Kidney epithelial cell (primary cell): ENCODE measurements around the gene DCTPP1. TPM values are rescaled to one million over a fixed set of nuclear protein-coding genes. Genes with fewer than 3 reads are reported as not detected.
A peak's percentile ranks its signal among the peaks of the same experiment; 100 is the strongest.

Source experiments
- DNase-seq: peaks from one replicate; pipeline ENCODE4 v3.0.0-alpha.2; 2010; ENCODE audit warnings: low read depth
- H3K27me3 ChIP-seq: 2 replicates; pipeline ENCODE4 v1.6.0; 2011; ENCODE audit warnings: low read length; ENCODE audit not compliant: control insufficient read depth, insufficient read depth
- H3K36me3 ChIP-seq: 2 replicates; pipeline ENCODE4 v1.5.1; 2011; ENCODE audit warnings: low read length; ENCODE audit not compliant: control insufficient read depth, insufficient read depth
- H3K4me3 ChIP-seq: 2 replicates; pipeline ENCODE4 v1.5.1; 2011; ENCODE audit warnings: low read depth, mild to moderate bottlenecking, control low read depth, low read length
- CTCF ChIP-seq: IDR thresholded peaks from 2 replicates; pipeline ENCODE4 v1.5.1; 2011; ENCODE audit warnings: mild to moderate bottlenecking, moderate library complexity, low read length, control low read depth, inconsistent platforms; ENCODE audit not compliant: insufficient read depth, poor library complexity, severe bottlenecking
- total RNA-seq: library from RNA; depleted of rRNA; stranded (reverse); fragments of >200 nt; gene quantifications from 2 replicates; pipeline ENCODE4 v1.2.3, GENCODE V29; 2015

DCTPP1 gene
- total RNA-seq, 1 donor from 2014 or later, result 42.1 TPM

GRCh38 chr16:30449116-30449435 is 19.2 kb upstream of the DCTPP1 start:
- Histone ChIP-seq H3K27me3 (no peaks in the 10 kb centered on the region), H3K36me3 (peaks cover 2% of the 10 kb centered on the region), H3K4me3 (no peak overlapping the region)
- no peak for TF ChIP-seq CTCF
- DNase-seq, result no peak

- H3K27me3 ChIP-seq, result no peaks in the 10 kb centered on the region
- no peak overlapping the region for H3K4me3 ChIP-seq
- no peak for TF ChIP-seq CTCF
- H3K36me3 ChIP-seq, result peaks cover 2% of the 10 kb centered on the region
- DNase-seq, result no peak
These were observed 17.8 kb upstream of the DCTPP1 start for GRCh38 chr16:30447512-30448226.

GRCh38 chr16:30446203-30446595 is 16.4 kb upstream of the DCTPP1 start:
- Histone ChIP-seq H3K4me3 (peak overlapping the region; percentile 18), H3K27me3 (no peaks in the 10 kb centered on the region), H3K36me3 (peaks cover 2% of the 10 kb centered on the region)
- TF ChIP-seq CTCF, result no peak
- no peak for DNase-seq

- Histone ChIP-seq H3K4me3 (peak within 1 kb of the TSS; percentile 75), H3K36me3 (peaks cover 2% of the 10 kb centered on the region), H3K27me3 (no peaks in the 10 kb centered on the region)
- TF ChIP-seq CTCF, result peak; percentile 50
- peak; percentile 91 for DNase-seq
These were observed 15.8 kb upstream of the DCTPP1 start, which contains the start of gene SEPHS2 for GRCh38 chr16:30445408-30446202. Gene SEPHS2, minus strand, starts transcription at chr16:30445874. Its CDS starts 147 bp downstream, at chr16:30445727.

GRCh38 chr16:30445149-30445407 is 15.2 kb upstream of the DCTPP1 start:
- Histone ChIP-seq H3K36me3 (peaks cover 2% of the 10 kb centered on the region), H3K4me3 (peak overlapping the region; percentile 75), H3K27me3 (no peaks in the 10 kb centered on the region)
- no peak for DNase-seq
- TF ChIP-seq CTCF, result no peak
